Hematopoietic multipotent progenitor cell treated with erythropoietin and hydrocortisone succinate and interleukin-3 and kit ligand, for 4 days (in vitro differentiated cells): Measurements from ENCODE around the gene RAB5B.

Experiments used
- DNase-seq: peaks from one replicate; pipeline ENCODE4 v3.0.0-alpha.2; 2015

RAB5B gene, protein sequence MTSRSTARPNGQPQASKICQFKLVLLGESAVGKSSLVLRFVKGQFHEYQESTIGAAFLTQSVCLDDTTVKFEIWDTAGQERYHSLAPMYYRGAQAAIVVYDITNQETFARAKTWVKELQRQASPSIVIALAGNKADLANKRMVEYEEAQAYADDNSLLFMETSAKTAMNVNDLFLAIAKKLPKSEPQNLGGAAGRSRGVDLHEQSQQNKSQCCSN

DNA sequence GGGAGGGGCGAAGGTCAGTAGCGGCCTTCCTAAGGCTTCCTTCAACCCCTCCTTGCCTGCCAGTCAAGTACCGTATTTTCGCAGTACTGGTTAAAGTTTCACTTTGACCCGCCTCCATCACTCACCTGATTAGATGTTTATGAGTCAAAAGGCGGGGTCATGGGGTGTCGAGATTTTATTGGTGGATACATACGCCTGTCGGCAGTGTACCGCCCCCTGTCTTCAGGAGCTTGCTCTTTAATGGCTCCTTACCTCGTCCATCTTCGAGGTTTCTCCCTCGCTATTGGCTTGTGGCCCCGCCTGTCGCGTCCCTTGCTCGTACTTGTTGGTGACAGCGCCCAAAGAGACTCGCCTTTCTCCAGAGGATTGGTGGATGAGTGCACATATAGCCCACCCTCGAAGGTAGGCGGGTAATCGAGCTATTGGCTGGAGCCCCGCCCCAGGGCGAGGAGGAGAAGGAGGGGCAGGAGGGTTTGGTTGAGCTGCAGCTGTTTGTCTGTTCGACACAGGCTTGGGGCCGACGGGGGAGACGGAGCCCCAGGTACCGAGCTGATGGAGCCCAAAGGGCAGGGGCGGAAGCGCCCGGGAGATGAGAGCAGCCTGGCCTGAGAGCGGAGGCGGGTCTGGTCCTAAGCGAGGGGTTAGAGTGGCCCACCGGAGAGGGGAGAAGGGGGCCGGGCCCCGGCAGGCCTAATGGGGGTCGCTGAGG is at the start of gene RAB5B:
Gene RAB5B (plus strand): TSS at position 480 of the 709 bp plus-strand sequence. CDS start 12,883 bp downstream, outside the sequence.
- peak; percentile 100 for DNase-seq

DNA sequence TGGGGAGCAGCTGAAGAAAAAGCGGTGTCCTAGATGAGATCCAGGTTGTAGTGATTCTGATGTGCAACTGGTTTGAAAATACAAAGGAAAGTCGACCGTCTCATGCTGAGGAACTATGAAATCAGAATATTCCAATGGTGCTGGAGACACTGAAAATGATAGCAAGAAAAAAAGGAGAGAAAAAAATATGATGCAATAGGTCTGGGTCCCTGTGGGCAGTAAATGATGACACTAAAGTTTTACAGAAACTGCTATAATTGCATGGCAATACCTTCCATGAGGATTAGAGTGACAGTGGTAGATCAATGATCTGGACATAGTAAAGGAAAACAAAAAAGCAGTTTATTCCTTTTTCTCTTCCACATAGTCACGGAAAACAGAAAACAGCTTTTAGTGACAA is 48.5 kb upstream of the RAB5B start:
- no peak for DNase-seq

DNA sequence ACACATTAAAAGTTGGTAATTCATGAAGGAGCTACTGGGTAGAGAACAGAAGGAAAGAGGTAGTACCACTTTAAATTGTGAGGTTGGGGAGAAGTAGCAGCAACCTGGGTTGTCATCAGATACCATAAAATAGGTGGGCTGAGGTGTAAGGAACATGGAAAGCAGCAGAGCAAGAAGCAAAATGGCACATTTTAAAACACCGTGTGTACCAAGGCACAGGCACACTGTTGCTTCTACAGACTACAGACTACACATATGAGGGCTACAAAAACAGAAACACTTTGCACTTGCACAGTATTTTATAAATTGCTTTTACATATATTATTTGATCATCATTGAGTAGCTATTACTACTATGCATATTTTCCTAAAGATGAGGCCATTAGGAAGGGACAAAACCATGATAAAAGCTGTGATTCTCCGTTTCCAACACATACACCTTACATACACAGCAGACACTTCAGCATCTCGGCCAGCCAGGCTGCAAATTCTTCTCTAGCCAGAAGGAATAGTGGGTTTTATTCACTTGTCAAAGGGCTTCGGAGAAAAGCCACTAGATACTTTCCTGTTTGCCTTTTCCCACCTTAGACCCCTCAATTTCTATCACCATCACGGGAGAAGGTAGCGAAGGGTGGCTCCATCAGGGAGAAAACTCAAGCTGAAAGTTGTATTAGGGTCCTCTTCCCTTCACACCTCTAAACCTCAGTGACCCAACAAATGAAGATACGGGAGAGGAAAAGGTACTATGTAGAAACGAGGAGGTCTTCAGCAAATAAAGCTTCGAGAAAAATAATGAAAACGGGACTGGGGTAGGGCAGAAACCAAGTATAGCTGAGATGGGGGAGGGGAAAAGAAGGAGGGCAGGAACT is 47.8 kb upstream of the RAB5B start:
- DNase-seq: no peak

DNA sequence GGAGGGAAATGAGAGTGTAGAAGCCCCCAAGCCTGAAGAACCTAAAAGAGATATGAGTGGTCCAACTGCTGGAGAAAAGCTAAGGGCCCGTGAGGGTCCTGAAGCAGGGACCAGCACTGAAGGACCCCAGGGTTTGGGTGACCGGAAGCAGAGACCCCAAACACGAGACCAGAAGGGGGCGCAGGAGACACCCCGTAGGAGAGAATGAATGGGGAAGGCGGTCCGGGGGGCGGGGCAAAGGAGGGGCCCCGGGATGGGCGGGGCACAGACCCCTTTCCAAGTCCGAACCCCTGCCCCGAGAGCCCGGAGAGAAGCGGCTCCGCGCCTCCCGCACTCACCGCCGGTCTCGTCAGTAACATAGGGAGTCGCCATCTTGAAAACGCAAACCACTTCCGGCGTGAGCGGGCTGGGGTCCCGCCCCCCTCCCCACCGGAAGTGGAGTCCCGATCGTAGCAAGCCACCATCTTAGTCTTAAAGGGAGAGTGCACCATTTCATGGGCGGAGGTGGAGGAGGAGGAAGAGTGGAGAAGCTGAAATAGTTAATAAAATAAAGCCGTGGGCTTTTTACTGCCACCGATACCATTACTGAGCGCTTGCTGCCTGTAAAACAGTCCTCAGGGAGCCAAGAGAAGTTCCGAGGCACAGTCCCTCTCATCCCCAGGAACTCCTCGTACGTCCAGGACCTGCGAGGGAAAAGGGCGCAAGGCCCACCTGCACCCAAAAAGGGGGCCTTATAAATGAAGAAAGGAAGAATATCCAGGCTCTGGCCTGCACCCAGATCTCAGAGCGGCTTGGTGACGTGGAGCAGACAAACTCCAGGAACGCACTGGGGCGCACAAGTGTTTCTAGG is 46.9 kb upstream of the RAB5B start:
- DNase-seq: peak; percentile 97

DNA sequence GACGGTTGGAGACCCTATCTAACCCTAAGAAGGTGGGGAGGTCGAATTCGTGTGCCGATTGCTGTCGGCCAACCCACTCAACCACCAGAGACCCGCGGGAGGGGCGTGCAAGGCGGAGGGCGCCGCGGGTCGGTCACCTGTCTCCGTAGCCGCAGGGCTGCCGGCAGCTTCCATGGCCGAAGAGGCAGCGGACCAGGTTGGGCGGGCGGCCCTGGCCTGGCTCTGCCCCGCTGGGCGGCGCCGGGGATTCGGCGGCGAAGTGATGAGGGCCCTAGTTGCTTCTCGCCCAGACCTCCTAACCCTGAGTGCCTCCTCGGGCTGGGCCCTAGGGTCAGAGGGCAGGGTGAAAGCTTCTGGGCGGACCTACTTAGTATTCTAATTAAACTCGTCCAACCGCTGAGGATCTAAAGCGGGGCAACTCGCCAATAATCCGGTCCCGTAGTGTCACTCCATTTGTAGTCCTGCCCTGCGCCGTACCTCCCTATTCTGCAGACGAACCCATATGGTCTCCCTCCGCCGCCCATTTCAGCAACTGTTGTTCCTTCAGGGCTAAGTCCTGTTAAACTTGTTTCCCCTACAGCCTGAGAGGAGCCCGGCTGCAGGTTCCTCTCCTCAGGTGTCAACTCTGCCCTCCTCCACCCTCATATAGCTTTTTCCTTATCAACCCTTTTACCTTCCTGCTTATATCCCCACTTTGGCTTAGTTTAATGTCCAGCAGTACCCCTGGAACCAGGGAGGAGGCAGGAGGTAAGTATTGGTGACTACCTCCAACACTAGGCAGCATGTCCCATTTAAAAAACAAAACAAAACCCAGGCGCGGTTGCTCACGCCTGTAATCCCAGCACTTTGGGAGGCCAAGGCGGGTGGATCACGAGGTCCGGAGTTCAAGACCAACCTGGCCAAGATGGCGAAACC is 46.0 kb upstream of the RAB5B start, which contains the start of gene PYM1:
Gene PYM1 (minus strand): TSS at position 307 of the 915 bp plus-strand sequence. CDS start 133 bp downstream, at position 174.
- DNase-seq: peak; percentile 98

DNA sequence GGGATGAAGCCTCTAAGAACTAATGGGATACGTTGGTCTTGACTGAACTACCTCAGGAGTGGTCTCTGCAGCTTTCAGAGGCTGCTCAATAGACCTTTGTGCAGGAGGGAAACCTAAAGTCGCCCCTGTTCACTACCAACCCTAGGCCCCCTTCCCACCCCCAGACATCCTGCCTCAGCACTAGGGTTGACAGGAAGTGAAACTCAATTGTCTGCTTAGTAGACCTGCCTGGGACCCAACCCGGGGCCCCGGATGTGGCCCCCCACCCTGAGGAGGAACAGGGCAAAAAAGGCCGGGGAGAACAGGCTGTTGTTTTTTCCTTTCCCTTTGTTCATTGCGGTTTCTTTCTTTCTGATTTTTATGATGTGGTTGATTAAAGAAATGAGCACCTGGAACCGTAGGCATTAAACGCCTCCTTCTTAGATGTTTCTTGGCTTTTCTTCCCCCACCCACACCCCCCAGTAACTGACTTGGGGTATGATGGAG is 44.5 kb upstream of the RAB5B start:
- DNase-seq: peak; percentile 41

DNA sequence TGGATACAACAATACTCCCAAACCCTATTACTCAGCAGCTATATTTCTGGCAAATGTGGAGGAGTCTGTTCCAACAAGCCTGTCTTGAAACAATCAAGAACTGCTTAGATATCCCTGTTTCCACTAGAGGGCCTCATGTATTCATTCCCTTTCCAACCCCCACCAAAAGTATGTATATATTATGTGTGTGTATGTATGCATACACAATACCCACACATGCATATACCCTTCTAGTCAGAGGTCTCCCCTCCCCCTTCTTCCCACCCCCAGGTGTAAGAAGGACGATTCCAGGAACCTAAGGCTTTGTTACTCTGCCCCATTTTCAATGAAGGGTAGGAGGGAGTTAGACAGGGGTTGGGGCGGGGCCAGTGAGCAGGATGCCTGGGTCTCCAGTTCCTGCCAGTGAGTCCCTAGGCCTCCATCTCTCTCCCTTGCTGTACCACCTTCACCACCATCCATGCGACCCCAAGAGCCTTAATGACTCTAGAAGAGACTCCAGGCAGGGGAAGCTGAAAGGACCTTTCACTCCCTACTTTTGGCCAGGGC is 43.0 kb upstream of the RAB5B start, which contains the start of gene DGKA:
Gene DGKA (plus strand): TSS at position 392 of the 546 bp plus-strand sequence. CDS start 5,342 bp downstream, outside the sequence.
- DNase-seq: peak; percentile 92

DNA sequence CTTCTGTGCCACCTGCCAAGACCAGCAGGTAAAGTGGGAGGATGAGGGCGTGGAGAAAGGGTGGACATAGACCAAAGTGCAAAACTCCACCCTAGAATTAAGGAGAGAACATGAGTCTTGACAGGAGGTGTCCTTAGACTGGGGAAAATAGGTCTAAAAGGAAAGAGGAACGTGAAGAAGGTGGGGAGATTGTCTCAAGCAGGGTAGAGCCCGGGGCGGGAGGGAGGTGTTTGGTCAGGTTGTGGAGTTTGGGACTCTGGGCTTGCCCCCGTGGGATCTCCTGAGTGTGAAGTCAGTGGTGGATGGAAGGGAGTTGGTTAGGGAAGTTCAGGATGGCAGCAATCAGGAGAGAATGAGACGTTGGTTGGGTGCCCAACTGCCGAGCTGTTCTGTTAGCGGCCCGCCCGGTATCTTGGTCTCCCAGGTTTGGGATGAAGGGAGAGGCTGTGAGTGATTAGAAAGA is 42.5 kb upstream of the RAB5B start:
- peak; percentile 23 for DNase-seq

DNA sequence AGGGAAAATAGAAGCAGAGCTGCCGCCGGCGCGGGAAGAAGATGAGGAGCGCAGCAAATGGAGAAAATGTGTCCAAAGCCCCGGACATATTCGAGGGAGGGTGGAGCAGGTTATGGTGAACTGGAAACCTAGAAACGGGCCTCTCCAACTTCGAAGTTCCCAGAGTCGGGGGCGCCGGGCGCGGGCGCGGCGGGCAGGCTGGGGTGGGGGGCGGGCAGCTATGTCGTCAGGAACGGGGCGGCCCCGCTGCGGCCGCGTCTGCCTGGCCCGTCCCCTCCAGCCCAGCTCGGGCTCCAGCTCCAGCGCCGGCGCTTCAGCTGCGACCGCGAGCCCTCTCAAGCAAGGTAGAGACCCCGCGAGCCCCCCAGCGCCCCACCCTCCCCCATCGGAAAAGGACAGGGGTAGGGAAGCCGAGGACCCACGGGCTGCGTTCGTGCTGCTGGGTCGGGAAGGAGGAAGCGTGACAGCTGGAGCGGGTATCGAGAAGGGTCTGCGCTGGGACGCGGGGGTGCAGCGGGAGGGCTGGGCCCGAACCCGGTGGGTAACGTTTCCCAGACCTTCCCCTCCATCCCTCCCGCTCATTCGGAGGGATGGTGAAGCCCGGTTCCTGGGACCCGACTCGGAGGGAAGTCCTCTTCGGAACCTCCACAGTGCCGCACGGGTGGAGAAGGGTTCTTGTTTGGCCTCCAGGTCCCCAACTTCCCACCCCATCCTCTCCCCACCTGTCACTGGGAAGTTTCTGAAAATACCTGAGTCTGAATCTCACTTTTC is 41.9 kb upstream of the RAB5B start:
- DNase-seq: peak; percentile 68

DNA sequence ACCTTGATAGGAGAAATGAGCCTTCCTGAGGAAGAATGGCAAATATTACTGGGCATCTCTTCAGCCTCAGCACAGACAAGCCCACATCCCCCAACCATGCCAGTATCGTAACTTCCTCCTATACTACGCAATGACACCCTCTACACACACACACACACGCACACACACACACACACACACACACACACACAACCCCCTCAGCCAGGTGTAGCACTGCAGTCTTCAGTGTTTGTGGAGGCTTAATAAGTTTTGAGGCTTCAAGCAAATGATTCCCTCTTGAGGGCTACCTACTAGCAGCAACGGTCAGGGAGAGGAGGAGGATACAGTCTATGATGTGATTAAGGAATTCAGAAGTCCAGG is 41.3 kb upstream of the RAB5B start:
- peak; percentile 75 for DNase-seq

DNA sequence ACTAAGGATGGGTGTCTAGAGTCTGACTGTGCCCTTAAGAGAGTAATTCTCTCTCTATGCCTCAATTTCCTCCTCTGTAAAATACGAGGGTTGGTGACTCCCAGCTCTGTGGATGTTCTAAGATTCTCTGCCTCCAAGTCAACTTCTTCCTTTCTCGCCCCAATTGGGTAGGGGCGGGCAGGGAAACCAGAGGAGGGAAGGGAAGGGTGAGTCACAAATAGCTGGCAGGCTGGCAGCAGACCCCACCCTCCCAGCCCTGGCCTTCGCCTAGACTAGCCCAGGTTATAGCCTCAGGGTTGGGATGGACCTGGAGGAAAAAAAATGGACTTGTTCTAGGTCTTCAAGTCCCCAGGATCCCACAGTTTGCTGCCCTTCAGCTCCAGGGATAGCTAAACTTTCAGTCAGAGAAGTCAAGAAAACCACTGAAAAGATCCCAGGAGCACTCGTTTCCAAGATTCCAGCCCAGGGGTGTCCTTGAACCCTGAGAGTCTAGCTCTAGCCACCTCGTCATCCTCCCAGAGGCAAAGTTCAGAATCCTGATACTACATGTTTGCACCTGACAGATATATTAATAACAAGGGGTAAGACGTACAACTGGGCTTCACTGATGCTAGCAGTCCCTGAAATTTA is 40.6 kb upstream of the RAB5B start:
- peak; percentile 56 for DNase-seq

DNA sequence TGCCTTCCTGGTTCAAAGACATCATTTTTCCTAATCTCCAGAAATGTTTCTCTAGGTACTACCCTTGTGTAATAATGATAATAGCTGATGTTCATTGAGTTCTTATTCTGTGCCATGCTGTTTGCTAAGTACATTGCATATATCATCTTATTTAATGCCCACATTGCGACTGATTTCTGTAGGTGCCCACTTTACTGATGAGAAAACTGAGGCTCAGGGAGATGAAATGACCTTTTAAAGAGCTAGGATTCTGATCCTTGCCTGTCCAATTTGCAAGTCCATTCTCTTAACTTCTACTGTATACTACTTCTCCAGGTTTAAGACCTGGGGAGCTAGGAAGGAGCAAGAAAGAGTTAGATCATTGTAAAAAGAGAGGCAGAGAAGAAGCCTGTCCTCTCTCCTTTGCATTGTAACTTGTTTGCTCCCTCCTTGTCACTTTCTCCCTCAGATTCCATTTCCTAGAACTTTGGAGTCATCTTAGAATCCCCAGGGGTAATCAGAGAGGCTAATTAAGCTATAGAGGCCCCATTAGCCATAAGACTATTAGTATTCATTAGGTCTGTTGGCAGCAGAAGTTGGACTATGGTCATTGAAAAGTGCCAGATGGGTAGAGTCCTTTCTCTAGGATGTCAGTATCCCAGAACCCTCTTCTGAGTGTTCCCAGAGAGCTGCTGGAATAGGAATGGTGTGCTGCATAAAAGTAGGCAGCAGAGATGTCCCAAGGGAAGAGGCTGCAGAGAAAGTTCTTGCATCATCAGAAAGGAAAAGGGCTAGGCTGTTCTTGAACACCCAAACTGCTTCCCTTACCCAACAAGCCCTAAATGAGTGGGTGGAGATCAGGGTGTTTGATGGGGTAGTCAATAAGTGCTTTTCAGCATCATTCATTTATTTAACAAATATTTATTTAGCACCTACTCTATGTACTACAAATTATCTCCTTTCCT is 39.8 kb upstream of the RAB5B start:
- no peak for DNase-seq

DNA sequence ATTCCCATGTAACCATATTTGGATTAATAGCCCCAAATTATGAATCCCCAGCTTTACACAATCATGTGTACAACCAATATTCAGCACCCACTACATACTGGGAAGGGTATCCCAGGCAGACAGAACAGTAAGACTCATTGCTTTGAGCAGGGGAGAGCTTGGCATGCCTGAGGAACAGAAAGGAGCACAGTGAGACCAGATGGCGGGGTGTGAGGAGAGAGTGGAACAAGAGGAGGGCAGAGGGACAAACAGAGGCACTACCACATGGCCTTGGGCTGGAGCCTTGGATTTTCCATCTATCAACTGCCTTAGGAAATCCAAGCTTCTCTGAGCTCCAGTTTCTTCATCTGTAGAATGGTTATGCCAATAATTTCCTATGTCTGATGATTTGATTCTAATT is 39.1 kb upstream of the RAB5B start:
- DNase-seq: no peak

DNA sequence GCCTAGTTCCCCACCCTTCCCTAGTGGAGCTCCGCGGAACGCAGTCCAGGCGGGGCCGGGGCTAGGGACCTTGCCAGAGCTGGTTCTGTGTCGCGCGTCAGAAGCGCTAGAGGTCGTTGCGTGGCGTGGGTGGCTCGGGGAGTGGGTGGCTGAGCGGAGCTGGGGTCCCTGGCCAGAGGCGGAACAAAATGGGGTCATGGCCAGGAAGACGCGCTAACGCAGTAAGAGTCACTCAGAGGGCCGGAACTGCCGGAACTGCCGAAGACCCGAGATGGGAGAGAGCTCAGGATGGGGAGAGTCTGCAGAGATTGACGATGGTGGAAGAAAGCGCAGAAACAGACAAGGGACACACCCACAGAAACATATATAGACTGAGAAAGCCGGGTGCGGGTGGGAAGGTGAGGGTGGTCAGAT is 38.1 kb upstream of the RAB5B start:
- DNase-seq: no peak

DNA sequence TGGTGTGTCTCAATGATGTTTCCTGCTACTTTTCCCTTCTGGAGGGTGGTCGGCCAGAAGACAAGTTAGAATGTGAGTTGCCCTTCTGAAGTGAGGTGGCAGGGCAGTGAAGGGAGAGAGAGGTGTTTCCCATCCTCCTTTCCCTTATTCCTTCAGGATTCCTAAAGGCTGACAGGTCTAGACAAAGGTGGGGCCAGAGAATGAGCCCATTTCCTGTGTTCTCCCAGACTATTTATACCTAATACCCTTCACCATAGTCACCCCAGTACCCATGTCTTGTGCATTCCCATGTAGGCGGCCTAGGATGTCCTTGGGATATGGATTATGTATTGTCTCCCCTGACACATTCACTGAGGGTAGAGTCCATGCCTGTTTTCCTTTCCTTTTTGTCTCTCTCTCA is 35.9 kb upstream of the RAB5B start:
- DNase-seq: no peak

DNA sequence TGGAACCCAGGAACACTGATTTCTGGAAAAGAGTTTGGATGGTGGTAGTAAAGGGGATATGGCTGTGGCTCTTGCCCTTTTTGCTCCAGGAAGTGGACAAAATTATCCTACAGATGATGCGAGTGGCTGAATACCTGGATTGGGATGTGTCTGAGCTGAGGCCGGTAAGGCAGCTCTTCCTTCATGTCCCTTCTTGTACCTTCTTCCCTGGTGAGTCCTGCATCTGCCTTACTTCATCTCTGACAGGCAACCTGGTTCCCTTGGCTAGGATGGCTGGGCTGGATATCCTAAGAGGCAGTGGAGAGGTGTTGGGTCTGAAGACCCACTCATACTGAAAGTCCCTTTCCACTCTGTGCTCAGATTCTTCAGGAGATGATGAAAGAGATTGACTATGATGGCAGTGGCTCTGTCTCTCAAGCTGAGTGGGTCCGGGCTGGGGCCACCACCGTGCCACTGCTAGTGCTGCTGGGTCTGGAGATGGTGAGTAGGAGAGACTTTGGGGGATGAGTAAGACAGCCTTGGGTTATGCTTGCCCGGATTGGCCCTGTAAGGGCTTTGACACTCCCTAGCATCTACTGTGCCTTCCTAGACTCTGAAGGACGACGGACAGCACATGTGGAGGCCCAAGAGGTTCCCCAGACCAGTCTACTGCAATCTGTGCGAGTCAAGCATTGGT is 34.9 kb upstream of the RAB5B start:
- no peak for DNase-seq

DNA sequence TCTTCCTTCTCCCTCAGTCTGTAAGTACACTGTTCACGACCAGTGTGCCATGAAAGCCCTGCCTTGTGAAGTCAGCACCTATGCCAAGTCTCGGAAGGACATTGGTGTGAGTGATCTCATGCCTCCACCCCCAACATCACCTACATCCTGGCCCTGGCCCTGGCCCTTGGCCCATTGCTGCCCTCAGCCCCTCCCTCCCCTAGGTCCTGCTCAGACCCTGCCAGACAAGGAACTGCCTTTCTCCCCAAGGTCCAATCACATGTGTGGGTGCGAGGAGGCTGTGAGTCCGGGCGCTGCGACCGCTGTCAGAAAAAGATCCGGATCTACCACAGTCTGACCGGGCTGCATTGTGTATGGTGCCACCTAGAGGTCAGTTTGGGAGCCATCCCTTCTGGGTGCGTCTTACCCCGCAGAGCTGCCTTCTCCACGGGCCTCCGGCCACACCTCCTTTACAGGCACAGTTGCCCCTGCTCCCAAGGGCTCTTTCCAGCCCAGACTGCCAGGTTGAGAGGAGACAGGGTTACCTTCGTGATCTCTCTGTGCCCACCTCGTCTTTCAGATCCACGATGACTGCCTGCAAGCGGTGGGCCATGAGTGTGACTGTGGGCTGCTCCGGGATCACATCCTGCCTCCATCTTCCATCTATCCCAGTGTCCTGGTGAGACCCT is 33.7 kb upstream of the RAB5B start:
- peak; percentile 94 for DNase-seq
